Non-pigmented ciliary epithelial cell (primary cell): ENCODE results near the gene ARHGEF26.

ENCODE experiments used
- DNase-seq: peaks from one replicate; pipeline ENCODE4 v3.0.0-alpha.2; 2010; ENCODE audit warnings: low read depth

ARHGEF26 gene

DNA sequence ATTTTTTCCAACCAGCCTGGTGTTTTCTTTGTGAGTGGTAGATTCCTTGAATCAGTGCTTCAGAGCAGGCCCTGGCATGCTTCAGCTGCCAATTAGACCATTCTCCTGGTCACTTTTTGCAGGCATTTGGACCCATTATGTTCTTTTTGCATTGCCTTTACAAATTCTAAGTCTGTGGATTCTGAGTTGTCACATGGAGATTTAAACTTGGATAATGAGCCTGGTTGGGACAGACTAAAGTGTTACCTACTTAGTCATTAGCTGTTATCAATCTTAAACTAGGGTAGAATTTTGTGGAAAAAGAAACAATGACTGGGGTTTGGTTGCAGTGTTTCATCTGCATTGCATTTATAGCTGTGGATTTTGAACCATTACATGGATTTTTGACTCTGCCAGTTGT lies 40.6 kb downstream of the ARHGEF26 start:
- no peak for DNase-seq

DNA sequence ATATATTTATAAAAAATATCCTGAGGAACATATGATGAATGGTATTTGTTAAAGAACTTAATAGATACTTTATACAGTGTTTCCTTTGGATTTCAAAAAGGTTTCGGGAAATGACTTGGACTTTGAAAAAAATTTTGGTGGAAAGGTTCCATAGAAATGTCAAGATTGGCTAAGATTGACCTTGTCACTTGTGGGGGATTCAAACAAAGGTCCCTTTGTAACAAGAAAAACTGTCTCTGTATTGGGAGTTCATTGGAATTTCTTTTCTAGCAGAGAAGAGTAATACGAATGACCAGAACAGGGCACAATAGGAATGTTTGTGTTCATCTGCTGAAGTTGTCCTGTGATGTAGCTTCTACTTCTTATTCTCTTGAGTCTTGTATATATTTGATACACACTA lies 43.2 kb downstream of the ARHGEF26 start:
- no peak for DNase-seq

DNA sequence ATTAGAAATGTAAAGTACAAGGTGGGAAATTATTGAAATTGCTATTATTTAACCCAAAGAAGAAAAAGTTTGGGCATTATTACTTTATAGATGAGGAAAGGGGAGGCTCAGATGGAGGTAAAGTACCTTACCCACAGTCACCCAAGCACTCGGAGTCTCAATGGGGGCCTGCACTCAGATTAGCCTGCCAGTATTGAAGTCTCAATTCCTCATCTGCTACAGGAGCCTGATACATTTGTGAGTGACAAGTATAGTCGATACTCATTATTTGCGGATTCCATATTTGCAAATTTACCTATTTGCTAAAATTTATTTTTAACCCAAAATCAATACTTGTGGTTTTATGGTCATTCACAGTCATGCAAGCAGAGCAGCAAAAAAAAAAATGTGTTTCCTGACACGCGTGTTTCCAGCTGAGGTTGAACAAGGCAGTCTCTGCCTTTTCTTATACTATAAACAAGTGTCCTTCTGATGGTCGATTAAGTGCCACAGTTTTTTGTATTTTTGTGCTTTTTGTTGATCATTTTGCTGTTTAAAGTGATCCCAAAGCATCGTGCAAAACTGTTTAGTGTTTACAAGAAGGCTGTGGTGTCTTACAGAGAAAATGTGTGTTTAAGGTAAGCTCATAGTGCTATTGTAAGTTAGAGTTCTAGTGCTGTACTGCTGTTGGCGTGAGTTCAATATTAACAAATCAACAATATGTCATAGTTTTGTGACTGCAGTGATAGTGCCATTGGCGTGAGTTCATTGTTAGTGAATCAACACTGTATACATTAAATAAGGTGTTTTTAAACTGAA lies 48.0 kb downstream of the ARHGEF26 start:
- DNase-seq: no peak

DNA sequence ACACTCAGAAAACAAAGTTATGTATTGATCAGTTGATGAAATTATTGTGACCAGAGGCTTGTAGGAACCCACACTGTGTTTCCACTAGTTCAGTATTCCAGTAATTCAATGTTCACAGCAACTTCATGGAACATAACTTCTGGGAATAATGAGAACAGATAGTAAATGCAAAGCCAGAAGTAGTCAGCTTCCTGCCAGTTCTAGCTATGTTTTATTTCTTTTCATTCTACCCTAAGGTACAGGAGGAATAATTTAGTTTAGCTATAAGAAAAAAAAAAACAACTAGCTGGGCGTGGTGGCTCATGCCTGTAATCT lies 48.6 kb downstream of the ARHGEF26 start:
- no peak for DNase-seq

DNA sequence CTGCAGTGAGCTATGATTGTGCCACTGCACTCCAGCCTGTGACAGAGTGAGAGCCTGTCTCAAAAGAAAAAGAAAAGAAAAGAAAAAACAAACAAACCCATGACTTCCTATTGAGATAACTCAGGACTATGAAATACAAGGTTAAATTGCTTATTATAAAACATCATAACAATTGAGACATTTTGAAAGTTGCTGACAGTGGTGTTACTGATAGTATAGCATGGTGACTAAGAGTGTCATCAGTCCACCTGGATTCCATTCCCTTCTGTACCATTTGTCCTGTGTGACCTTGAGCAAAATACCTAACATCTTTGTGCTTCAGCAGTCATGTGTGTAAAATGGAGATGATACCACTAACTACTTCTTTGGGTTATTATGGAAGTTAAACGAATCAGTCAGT lies 49.1 kb downstream of the ARHGEF26 start:
- no peak for DNase-seq

DNA sequence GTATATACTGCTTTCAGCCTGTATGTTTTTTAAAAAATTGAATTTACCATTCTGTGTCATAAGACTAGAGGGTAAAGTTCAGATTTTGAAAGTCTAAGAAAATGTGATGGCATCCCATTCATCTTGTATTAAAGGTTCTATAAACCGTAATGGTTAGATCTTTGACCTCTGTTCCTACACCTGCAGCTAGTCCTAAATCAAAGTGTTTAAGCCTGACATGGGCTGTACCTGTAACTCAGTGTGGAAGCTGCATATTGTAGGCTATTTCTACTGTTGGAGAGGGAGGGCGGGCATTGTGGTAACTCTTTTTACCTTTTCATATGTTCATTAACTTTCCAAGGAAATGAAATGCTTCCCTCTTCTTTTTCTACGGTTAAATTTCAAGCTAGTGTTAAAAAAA lies 53.9 kb downstream of the ARHGEF26 start:
- DNase-seq: no peak

DNA sequence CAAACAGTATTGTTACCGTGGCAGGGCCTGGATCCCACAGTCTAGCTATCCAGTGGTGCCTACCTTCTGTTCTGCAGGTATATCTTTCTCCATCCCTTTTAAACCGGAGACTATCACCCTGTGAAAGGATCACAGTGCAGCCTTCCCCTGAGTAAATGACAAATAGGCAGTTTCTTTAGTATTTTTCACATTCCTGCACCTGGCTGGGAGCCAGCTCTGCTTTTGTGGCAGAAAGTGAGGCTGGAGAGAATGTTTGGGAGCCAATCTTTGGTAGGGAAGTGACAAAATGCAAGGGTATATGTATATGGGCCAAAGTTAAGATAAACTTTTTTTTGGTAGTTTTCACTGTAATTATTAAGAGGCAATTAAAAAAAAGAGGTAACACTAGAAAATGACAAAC lies 54.8 kb downstream of the ARHGEF26 start:
- DNase-seq: no peak

DNA sequence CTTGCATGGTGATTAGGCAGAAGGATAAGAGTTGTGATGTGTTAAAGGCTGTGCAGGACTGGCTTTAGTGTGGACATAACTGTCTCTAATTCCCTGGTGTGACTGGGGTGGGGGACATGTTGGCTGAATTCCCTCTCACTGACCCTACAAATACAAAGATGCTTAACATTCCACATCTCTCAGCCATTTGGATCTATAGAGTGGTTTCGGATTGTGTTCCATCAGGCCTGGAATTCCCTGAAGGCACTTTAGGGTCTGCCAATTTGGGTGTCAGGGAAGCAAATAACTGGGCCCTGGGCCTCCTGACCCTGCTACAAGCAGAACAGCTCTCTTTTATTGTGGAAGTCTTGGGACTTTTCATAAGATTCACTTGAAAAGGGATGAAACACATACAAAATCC lies 56.2 kb downstream of the ARHGEF26 start:
- no peak for DNase-seq

DNA sequence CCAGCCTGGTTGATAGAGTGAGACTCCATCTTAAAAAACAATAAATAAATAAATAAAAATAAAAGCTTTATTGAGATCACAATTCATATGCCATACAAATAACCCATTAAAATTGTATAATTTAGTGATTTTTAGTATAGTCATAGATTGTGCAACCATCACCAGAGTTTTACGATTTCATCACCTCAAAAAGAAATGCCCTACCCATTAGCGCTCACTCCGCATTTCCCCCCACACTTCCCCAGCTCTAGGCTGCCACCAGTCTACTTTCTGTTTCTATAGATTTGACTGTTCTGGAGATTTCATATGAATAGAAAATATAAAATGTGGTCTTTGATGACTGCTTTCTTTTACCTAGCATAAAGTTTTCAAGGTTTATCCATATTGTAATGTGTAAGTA lies 57.0 kb downstream of the ARHGEF26 start:
- DNase-seq: no peak

DNA sequence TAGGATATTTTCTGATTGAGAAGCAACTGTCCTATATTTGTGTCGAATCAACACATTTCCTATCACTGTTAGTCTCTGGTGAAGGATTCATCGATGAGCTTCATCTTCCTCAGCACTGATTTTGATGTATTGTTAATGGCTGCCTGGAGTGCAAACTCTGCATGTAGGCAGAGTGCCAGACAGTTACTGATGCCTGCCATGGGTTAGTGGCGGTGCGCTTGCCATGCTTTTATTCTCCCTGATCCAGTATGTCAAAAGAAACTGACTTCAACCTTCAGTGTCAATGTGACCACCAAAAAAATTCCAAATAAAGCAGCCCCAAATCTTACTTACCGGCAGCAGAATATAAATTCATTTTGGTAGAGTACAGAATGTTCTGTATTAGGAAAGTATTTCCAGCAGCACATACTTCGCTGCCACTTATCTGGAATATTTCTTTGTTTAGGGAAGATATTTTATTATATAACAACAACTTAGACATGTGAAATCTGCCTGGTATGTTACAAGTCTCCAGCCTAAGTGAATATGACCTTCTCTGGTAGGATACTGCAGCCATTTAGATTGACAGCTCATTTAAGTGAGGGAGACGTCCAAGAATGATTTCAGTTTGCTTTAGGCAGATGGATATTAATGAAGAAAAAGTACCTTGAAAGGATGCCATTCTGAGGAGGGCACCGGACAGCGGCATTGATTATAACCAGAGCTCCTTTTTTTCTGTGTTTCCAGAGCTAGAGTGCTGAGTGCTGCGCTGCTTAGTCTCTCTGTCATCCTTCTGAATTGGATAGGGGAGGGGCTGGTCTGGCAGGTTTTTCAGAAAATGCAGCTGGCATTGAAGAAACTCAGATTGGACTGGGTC lies 59.9 kb downstream of the ARHGEF26 start:
- no peak for DNase-seq

DNA sequence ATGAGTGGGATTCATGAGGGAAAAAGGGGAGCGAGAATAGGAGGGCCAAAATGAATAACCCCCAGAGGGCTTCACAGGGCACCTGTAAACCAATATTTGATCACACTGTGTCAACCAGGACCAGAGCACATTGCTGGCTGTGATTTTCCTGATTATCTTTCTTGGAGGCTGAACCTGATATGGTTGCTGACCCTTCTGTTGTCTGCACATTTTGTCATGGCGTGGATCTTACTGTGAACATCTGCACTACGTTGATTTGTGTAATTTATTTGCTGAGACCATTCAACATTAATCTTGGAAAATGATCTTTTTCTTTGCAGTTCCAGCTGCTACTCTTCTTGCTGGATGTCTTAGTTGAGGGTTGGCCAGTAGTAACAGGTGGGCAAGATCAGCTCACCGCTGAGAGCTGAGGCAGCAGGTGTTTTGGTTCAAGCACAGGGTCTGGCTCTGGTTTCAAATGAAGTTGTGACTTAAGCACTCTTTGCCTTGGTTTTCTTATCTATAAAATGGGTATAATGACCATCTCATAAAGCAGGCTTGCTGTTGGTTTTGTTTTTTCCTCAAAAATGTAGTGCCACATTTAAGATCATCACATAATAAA lies 61.2 kb downstream of the ARHGEF26 start:
- DNase-seq: no peak

DNA sequence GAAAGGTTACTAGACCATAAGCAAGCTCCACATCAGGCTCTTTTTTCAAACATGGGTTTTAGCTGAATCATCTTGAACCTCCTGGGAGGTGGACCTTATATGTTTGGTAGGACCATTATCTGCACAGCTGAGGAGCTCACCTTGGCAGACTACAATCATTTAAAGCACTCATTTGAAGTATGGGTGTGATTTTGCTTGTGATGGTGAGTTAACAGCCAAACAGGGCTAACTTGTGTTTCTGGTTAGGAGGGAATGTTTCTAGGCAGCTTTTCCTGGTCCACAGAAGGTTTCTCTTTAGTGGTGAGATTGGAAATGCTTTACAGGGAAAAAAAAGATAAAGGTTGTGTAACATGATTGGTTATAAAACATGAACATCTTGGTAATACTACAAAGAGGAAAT lies 61.8 kb downstream of the ARHGEF26 start:
- DNase-seq: no peak

DNA sequence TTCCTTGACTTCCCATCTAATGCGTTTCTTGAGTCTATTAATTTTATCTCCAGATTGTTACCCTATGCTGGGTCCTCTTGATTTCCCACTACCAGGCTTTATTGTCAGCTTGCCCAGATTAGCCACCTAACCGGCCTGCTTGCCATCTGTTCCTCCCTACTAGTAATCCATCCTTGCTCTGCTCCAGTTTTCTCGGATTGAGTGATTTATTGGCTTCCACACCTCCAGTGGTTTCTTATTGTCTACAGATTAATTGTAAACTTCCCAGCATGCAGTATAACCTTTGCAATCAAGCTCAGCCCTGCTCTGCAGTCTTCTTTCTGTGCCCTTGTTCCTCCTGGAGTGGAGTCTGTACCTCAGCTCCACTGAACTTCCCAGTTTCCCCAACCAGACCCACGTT lies 63.4 kb downstream of the ARHGEF26 start:
- no peak for DNase-seq

DNA sequence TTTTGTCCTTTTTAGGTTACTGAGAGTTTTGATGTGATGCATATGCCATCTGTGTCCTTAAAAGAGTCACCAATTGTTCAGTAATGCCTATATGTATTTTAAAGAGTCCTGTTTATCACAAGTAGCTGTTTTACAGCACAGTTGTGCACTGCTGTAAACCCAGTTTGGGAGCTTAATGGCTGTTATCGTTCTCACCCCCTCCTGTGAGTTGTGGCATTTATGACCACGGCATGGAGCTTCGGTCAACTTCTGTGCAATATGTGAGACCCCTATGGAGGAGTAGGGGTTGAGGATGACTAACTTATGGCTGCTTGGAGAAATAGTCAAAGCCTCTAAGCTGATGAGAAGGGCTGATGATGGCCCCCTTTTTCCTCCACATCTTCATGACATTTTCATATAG lies 67.2 kb downstream of the ARHGEF26 start:
- no peak for DNase-seq

DNA sequence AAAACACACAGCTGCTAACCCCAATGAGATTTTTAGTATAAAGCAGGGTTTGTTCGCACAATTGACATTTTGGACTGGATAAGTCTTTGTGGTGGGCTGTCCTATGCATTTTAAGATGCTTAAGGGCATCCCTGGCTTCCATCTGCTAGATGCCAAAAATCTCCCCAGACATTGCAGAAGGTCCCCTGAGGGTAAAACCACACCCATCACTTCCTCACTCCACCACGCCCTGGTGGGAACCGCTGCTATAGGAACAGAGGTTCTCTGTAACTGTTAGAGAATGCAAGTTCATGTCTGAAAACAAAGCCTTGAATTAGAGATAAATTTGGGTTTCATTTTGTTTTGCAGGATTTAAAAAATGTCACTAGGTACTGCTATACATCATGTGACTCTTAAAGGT lies 67.7 kb downstream of the ARHGEF26 start:
- no peak for DNase-seq

DNA sequence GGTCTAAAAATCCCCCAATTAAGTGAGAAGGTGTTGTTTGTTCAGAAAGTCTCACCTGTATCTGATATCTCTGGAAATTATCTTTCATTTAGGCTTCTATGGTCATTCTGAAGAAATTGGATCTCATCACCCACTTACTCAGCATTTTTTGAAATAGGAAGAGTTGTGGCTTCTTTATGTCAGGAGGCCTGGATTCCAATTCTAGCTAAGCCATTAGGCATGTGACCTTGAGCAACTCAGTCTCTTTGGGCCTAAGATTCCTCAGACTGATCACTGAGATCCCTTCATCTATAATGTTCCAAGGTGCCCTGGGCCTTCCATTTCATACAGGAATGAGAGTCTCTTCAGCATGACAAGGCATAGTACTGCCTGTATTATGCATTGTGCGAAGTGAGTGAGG lies 70.3 kb downstream of the ARHGEF26 start:
- DNase-seq: no peak

DNA sequence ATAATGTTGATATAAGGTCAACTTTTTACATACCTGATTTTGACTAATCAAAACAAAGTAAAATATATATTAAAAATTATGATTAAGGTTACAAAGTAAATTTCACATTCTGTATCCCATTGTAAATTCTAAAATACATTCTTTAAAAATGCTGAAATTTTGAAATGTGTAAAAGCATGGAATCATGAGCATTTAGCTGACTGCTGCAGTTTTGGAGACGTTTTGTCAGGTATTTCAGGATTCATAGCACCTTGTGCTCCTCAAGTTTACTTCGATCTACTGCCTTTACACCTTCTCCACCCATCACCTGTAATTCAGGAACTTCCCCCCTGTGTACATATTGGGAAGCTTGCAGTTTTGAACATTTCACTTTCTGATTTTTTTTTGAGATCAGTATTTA lies 71.0 kb downstream of the ARHGEF26 start:
- DNase-seq: no peak

DNA sequence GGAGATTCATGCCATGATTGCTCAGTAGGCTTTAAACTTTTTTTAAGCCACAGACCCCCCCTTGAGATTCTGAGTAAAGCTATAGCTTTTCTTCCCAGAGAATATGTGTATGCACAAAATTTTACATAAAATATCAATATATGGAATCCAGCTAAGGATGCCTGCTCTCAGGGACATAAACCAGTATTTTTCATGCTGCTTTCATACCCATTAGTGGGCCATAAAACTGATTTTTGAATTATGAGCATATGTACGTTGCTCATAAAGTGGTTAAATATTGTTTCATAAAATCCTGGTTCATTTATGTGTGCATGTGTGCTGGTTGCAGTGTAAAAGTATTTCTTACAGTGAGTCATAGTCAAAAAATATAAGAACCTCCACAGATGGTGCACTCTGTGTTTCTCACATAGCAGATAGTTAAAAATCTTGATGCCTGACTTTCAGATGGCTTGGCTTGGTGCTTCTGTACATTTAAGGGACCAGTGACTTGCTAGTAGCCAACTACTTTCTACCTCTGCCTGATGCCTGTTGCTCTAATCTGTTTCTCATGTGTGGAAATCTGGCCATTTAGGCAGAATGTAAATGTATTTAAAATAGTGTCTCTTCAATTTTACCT lies 71.9 kb downstream of the ARHGEF26 start:
- DNase-seq: no peak

DNA sequence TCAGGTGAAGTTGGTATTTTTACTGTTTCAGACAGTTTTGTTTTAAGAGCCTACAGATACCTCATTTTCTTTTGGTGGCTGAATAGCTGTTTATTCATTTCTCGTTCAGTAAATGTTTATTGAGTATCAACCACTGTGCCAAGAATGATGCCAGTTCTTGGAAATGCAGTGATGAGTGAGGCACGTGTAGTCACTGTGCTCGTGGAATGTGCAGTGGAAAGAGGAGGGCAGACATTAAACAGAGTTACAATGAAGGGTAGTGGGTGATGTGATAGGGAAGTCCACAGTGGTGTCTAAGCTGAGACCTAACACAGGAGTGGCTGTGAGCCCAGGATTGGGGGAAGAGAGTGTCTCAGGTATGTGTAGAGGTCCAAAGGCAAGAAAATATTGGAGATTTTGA lies 73.7 kb downstream of the ARHGEF26 start:
- DNase-seq: no peak

DNA sequence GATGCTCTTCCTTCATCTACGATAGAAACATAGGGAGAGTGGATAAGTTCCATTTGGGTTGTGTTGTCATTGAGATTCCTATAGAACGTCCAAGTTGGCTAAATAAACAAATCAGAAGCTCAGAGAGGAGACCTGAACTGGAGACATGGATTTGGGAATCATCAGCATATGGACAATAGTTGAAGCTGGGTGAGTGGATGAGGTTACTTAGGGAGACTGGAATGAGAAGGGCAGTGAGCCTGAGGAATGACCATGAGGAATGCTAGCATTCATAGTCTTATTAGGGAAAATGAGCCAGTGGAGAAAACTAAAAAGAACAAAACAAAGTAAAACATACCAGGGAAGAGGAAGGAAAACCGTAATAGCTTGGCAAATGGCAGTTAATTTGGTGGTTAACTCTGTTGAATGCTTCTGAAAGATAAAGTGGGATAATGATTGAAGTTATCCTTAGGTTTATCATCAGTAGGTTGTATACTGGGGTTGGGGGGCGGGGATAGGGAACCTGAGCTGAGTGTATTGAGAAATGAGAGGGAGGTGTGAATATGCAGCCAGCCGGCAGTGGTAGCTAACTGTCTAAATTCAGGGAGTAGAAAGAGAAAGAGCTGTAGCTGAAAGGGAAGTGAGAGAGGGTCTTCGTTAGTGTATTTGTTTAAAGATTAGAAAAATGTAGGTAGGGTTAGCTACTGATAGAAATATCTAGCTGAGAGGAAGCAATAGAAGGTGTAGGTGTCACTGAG lies 74.6 kb downstream of the ARHGEF26 start:
- no peak for DNase-seq

DNA sequence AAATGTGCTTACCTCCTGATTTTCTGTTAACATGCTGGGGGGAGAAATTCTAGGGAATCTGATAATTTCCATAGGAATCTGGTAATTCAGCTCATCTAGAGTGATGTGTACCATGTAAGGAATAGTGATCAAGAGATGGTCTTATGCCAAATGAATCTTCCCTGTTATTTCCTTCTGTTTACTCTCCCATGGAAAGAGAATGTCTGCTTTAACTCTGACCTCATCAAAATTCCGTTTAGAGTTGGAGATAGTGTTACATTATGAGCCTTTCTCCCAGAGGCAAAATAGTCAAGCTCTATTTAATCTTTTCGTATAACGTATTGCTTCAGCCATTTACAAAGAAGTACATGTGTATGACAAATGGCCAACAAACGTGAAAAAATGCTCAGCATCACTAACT lies 76.6 kb downstream of the ARHGEF26 start:
- no peak for DNase-seq

DNA sequence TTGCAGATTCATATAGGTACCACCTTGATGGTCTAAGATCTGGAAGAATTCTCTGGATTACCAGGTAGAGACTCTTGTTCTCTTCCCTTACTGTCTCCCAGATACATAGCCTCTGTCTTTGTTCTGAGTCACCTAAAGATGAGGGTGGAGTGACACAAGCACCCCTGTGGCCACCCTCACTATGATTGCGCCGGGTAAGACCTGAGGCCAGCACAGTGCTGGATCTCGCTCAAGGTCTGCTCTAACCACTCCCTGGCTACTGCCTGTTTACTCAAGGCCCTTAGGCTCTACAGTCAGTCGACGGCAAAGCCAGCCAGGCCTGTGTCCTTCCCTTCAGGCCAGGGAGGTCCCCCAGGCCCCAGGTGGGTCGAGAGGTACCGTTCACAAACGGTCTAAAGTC lies 88.3 kb downstream of the ARHGEF26 start:
- DNase-seq: no peak
